Measurements from ENCODE around the gene MYLK2.

Gene MYLK2

DNA sequence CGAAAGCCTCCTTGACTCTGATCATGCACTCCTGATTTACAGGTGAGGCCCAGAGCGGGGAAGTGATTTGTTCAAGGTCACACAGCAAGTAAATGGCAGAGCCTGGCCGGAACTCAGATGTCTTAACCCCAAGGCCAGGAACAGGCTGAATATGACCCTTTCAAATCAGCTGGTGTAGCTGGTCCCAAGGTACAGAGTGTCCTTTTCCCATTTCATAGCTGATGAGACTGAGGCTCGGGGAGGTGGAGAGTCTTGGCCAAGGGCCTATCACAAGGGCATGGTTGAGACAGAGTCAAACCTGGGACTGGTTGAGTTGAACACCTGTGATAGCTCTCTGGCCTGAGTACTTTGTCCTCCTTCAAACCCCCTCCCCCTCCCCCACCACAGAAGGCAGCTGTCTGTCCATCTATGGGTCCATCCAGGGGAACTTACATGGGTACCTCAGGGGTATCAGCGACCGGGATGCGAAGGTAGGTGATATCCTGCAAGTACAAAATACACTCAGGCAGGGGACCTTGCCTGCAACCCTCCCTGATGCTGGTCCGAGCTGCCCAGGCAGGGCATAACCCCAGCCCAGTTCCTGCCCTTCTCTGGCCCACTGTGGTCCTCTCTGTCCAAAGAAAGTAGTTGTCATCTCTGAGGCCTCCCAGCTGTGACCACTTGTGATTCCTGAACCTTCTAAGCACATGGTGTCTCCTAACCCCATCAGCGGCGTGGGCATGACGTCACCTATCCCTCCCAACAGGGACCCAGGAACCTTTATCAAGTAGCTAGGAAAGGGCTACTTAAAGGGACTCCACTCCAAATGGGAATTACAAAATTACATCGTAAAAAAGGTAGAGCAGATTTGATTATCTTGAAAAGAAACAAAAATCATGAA is 45.6 kb downstream of the MYLK2 start:
- H3K4me3 ChIP-seq (ENCODE audit: low read length), result no peak overlapping the region
- DNase-seq (ENCODE audit: low read depth, low spot score), result no peak

DNA sequence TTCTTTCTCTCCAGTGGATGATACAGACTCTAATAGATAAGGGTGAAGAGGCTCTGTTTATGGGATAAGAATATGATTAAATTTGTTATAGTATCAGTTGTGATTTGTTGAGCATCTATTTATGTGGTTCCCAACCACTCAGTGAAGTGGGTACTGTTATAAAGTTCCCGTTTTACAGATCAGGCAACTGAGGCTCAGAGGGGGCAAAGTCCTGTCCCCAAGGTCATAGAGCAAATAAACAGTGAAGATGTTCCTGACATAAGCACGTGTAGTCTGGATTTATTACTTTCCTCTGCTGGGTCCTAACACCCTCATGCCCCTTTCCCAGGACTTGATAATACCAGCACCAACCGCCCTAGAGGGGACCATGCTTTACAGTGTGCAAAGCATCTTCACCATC is 47.1 kb downstream of the MYLK2 start:
- DNase-seq (ENCODE audit: low read depth, low spot score), result no peak
- H3K4me3 ChIP-seq (ENCODE audit: low read length), result no peak overlapping the region

- no peak overlapping the region for H3K4me3 ChIP-seq (ENCODE audit: low read length)
- no peak for DNase-seq (ENCODE audit: low read depth, low spot score)
Observed at GRCh38 chr20:31868853-31869672, 49.9 kb downstream of the MYLK2 start.

- no peak overlapping the region for H3K4me3 ChIP-seq (ENCODE audit: low read length)
- no peak for DNase-seq (ENCODE audit: low read depth, low spot score)
Observed at GRCh38 chr20:31869673-31869941, 50.5 kb downstream of the MYLK2 start.

DNA sequence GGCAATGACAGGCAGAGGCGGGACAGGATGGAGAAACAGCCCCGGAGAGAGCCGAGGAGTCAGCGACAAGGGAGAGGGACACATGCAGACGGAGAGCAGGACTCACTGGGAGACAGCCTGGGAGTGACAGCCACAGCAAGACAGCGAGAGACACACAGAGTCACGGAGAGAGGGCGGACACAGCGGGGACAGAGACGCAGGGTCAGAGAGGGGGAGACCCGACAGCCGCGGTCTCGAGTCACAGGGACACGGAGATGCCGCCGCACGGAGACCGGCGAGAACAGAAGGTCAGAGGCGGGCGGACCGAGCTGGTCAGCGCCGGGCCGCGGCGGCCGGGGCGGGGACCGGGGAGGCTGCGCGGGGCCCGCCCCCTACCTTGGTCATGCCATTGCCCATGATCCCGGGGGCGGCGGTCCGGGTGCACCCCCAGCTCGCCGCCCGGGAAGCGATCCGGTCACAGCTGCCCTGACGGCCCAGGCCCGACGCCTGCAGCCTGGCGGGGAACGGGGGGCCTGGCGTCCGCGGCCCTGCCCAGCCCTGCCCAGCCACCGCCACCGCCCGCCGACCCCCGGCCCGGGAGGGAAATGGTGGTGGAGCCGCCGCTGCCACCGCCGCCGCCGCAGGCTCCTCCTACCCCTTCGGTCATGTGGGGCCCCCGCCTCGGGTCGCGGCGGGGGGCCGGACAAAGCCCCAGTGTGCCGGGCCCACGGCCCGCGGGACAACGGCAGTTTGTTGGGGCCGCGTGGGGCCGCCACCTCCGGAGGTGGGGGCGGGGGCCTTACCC is 51.0 kb downstream of the MYLK2 start, which contains the start of the genes DUSP15 and TTLL9:
TSS of gene DUSP15 (minus strand) at position 586 of the 784 bp plus-strand sequence. CDS start at position 396, 190 bp downstream.
TSS of gene TTLL9 (plus strand) at position 693 of the 784 bp plus-strand sequence. CDS start 493 bp downstream, outside the sequence.
- DNase-seq (ENCODE audit: low read depth, low spot score), result no peak
- H3K4me3 ChIP-seq (ENCODE audit: low read length), result no peak within 1 kb of the TSS

- no peak for DNase-seq (ENCODE audit: low read depth, low spot score)
- no peak overlapping the region for H3K4me3 ChIP-seq (ENCODE audit: low read length)
Observed at GRCh38 chr20:31870726-31871617, 51.8 kb downstream of the MYLK2 start.

DNA sequence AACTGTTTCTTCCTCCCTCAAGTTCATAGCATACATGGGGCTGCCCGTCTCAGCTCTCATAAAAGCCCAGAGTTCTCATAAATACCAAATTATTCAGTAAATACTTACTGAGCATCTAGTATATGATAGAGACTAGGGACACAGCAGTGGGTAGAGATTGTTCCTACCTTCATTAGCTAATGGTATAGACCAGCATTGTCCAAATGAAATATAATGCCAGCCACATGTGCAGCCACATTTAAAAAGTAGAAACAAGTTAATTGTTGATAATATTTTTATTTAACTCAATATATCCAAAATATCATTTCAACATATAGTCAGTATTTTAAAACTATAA is 52.4 kb downstream of the MYLK2 start:
- no peak overlapping the region for H3K4me3 ChIP-seq (ENCODE audit: low read length)
- DNase-seq (ENCODE audit: low read depth, low spot score), result no peak

- no peak for DNase-seq (ENCODE audit: low read depth, low spot score)
- no peak overlapping the region for H3K4me3 ChIP-seq (ENCODE audit: low read length)
Observed at GRCh38 chr20:31872406-31872805, 53.2 kb downstream of the MYLK2 start.

DNA sequence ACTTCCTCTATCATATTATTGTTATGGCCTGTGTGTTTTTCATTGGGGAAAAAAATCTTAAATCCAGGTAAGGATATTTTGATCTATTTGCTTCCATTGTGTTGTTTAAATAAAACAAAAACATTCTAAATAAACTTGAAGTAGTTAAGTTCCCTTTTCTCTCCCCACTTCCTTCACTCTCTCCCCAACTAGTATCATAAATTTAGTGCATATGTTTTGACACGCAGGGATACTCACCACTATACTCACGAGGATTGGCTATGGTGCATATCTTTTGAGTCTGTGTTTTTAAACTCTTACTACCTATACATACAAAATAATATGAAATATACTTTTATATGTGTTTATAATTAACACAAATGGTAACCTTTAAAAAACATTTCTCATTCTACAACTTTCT is 56.5 kb downstream of the MYLK2 start:
- no peak overlapping the region for H3K4me3 ChIP-seq (ENCODE audit: low read length)
- DNase-seq (ENCODE audit: low read depth, low spot score), result no peak

- no peak overlapping the region for H3K4me3 ChIP-seq (ENCODE audit: low read length)
- DNase-seq (ENCODE audit: low read depth, low spot score), result no peak
Observed at GRCh38 chr20:31877684-31878083, 58.5 kb downstream of the MYLK2 start.

- peak overlapping the region; percentile 64 for H3K4me3 ChIP-seq (ENCODE audit: low read length)
- DNase-seq (ENCODE audit: low read depth, low spot score), result peak; percentile 80
Observed at GRCh38 chr20:31879143-31879987, 60.2 kb downstream of the MYLK2 start.

- no peak overlapping the region for H3K4me3 ChIP-seq (ENCODE audit: low read length)
- no peak for DNase-seq (ENCODE audit: low read depth, low spot score)
Observed at GRCh38 chr20:31881945-31882344, 62.8 kb downstream of the MYLK2 start.

- DNase-seq (ENCODE audit: low read depth, low spot score), result no peak
- no peak overlapping the region for H3K4me3 ChIP-seq (ENCODE audit: low read length)
Observed at GRCh38 chr20:31883829-31884228, 64.7 kb downstream of the MYLK2 start.

Measured in Jurkat, Clone E6-1 (cell line).